K562 (cell line): ENCODE results near the gene OAT. TPM values are rescaled to one million over a fixed set of nuclear protein-coding genes. Genes with fewer than 3 reads are reported as not detected.

Experiments used
- ATAC-seq: fragments of 200-7000 bp; cut with Tn5 transposase; 3 replicates; pipeline ENCODE4 v1.9.1; 2020; ENCODE audit warnings: moderate library complexity
- BruUV-seq: library from RNA; stranded (reverse); fragments of 400-500 nt; replicated peaks from 2 replicates; lab custom pipeline; 2021; lab: Mats Ljungman, UMichigan
- CTCF ChIA-PET: fragments of 300-600 bp; formaldehyde crosslinking; extraction: SDS; loops from one replicate; lab custom pipeline; 2021; ENCODE audit warnings: low intra/inter-chr PET ratio; lab: Yijun Ruan, JAX
- POLR2A ChIA-PET: fragments of 300-600, 350-650 bp; sonication (Branson Sonifier 250); formaldehyde crosslinking; extraction: SDS; loops from one replicate; lab custom pipeline; 2021; ENCODE audit warnings: antibody characterized with exemption, inconsistent platforms; lab: Yijun Ruan, JAX
- DNase-seq, 4 experiments: peaks; one replicate each; pipeline versions ENCODE4 v3.0.0 to v3.0.0-alpha.2; 2011 to 2018; ENCODE audit warnings: low spot score in 3 of 4, mixed read lengths in 3 of 4; ENCODE audit errors: extremely low read depth in 1 of 4
- FAIRE-seq: peaks from 2 replicates; lab custom pipeline; 2011; peaks lifted over from hg19 to GRCh38; lab: Jason Lieb, UNC
- H2AFZ ChIP-seq: 2 replicates; pipeline ENCODE4 v1.6.0; 2011; ENCODE audit warnings: low read depth, low read length, control low read depth, inconsistent platforms
- H3K27ac ChIP-seq: fragments of 200-600 bp; 3 replicates; pipeline ENCODE4 v1.8.0; 2011; ENCODE audit warnings: low read depth, mild to moderate bottlenecking, control low read depth, inconsistent platforms, low read length, moderate library complexity, mixed read lengths; ENCODE audit errors: extremely low read depth
- H3K27me3 ChIP-seq, 2 experiments: fragments of 300-600 bp in 1 of 2; 2 replicates in 1 of 2; 3 replicates in 1 of 2; pipeline versions ENCODE4 v1.6.0 to v1.8.0; 2011; ENCODE audit warnings: inconsistent platforms in 2 of 2, low read length in 2 of 2, mild to moderate bottlenecking in 1 of 2, mixed read lengths in 1 of 2, moderate library complexity in 1 of 2; ENCODE audit not compliant: control insufficient read depth in 2 of 2, insufficient read depth in 2 of 2
- H3K36me3 ChIP-seq: fragments of 300-600 bp; 3 replicates; pipeline ENCODE4 v1.8.0; 2011; ENCODE audit warnings: mild to moderate bottlenecking, low read length, inconsistent platforms; ENCODE audit not compliant: control insufficient read depth, insufficient read depth
- H3K4me1 ChIP-seq, 2 experiments: fragments of 200-600 bp in 1 of 2; replicated peaks in 1 of 2; 2 replicates in 1 of 2; 3 replicates in 1 of 2; pipeline versions ENCODE4 v1.5.1 to v1.8.0; 2011; ENCODE audit warnings: inconsistent platforms in 2 of 2, low read length in 2 of 2, mild to moderate bottlenecking in 1 of 2, mixed read lengths in 1 of 2, moderate library complexity in 1 of 2; ENCODE audit not compliant: control insufficient read depth in 2 of 2, insufficient read depth in 2 of 2
- H3K4me2 ChIP-seq: 2 replicates; pipeline ENCODE4 v1.6.1; 2011; ENCODE audit warnings: low read length, control low read depth, inconsistent platforms, mixed read lengths; ENCODE audit not compliant: insufficient read depth
- H3K4me3 ChIP-seq: fragments of 200-600 bp; sonication (generic), shearing (Covaris generic); 2 replicates; pipeline ENCODE4 v1.5.1; 2016; ENCODE audit warnings: control low read depth, inconsistent platforms
- H3K79me2 ChIP-seq: fragments of 200-600 bp; 3 replicates; pipeline ENCODE4 v1.8.0; 2011; ENCODE audit warnings: low read length, inconsistent platforms; ENCODE audit not compliant: control insufficient read depth, insufficient read depth
- H3K9ac ChIP-seq, 2 experiments: 2 replicates each; pipeline versions ENCODE4 v1.6.0 to v1.6.1; 2011; ENCODE audit warnings: low read depth in 2 of 2, low read length in 2 of 2, control low read depth in 1 of 2, inconsistent platforms in 1 of 2, mild to moderate bottlenecking in 1 of 2, mixed read lengths in 1 of 2; ENCODE audit not compliant: insufficient read depth in 1 of 2
- H3K9me1 ChIP-seq: one replicate; pipeline ENCODE4 v1.6.0; 2011; ENCODE audit warnings: inconsistent platforms, mild to moderate bottlenecking, low read length, moderate library complexity; ENCODE audit not compliant: control insufficient read depth, insufficient read depth
- H3K9me3 ChIP-seq: replicated peaks from 2 replicates; pipeline ENCODE4 v1.5.1; 2011; ENCODE audit warnings: low read depth, low read length, inconsistent platforms; ENCODE audit not compliant: control insufficient read depth, insufficient read depth
- H4K20me1 ChIP-seq: replicated peaks from 2 replicates; pipeline ENCODE4 v1.6.1; 2011; ENCODE audit warnings: low read length, inconsistent platforms, mixed read lengths; ENCODE audit not compliant: control insufficient read depth, insufficient read depth
- CHD2 ChIP-seq: IDR thresholded peaks from 2 replicates; pipeline ENCODE4 v1.6.1; 2011; ENCODE audit warnings: low read depth, low read length
- COPS2 ChIP-seq: fragments of 450-650 bp; conservative IDR thresholded peaks from 2 replicates; pipeline ENCODE4 v1.6.1; 2016; ENCODE audit warnings: mild to moderate bottlenecking, moderate library complexity
- ETS2 ChIP-seq: IDR thresholded peaks from 2 replicates; pipeline ENCODE4 v1.6.1; 2016; ENCODE audit warnings: borderline replicate concordance, missing genetic modification characterization, mild to moderate bottlenecking, moderate library complexity, missing compliant biosample characterization; ENCODE audit not compliant: poor library complexity, severe bottlenecking
- MAFG ChIP-seq: fragments of 450-650 bp; conservative IDR thresholded peaks from 2 replicates; pipeline ENCODE4 v1.6.1; 2016; ENCODE audit warnings: missing genetic modification characterization, missing compliant biosample characterization
- MECOM ChIP-seq: fragments of 250-450 bp; sonication (Bioruptor Pico); IDR thresholded peaks from 2 replicates; pipeline ENCODE4 v1.8.0; 2022; ENCODE audit warnings: inconsistent platforms
- MTF1 ChIP-seq: fragments of 250-450 bp; sonication (Bioruptor Pico); IDR thresholded peaks from 2 replicates; pipeline ENCODE4 v1.9.0; 2021; ENCODE audit warnings: moderate library complexity, mild to moderate bottlenecking, inconsistent platforms, borderline replicate concordance
- SIN3B ChIP-seq: fragments of 450-650 bp; IDR thresholded peaks from 2 replicates; pipeline ENCODE4 v1.6.1; 2017; ENCODE audit warnings: low read depth, mild to moderate bottlenecking, moderate library complexity
- SMAD2 ChIP-seq: fragments of 150-350 bp; IDR thresholded peaks from 2 replicates; pipeline ENCODE4 v1.6.1; 2014; ENCODE audit warnings: low read depth, mild to moderate bottlenecking, low read length
- ZBTB17 ChIP-seq: fragments of 450-650 bp; formaldehyde crosslinking; IDR thresholded peaks from 2 replicates; pipeline ENCODE4 v1.4.0; 2020; ENCODE audit warnings: mild to moderate bottlenecking
- ZNF134 ChIP-seq: fragments of 250-450 bp; sonication (Bioruptor Pico); conservative IDR thresholded peaks from 2 replicates; pipeline ENCODE4 v1.4.0; 2020
- ZNF165 ChIP-seq: fragments of 250-450 bp; sonication (Bioruptor Pico); IDR thresholded peaks from 2 replicates; pipeline ENCODE4 v1.4.0; 2020; ENCODE audit warnings: borderline replicate concordance
- ZNF24 ChIP-seq: fragments of 450-650 bp; IDR thresholded peaks from 2 replicates; pipeline ENCODE4 v1.6.1; 2016
- WGBS: fragments of 100-300 bp; shearing (Covaris generic); methylation state at CpG from one replicate; pipeline ENCODE4 v1.1.6; 2016; ENCODE audit warnings: low coverage, mixed read lengths; ENCODE audit not compliant: insufficient coverage; ENCODE audit errors: missing lambda C conversion rate; 5-methylcytosine and 5-hydroxymethylcytosine counted together
- in situ Hi-C: fragments of 300-500 bp; cut with MboI; formaldehyde crosslinking; loops from 4 replicates; pipeline ENCODE4 v1.15.0; 2018; ENCODE audit warnings: inconsistent platforms, mixed read lengths
- intact Hi-C: fragments of 100-400 bp; cut with micrococcal nuclease; formaldehyde crosslinking; loops from 2 replicates; pipeline ENCODE4 v1.14.2; 2022
- polyA plus RNA-seq, 8 experiments: library from polyadenylated mRNA; depleted of rRNA in 4 of 8; stranded (reverse) in 5 of 8; unstranded in 3 of 8; fragments of >200 nt; fragmentation: Nextera tagmentation in 2 of 8; fragmentation: Illumina TruSeq in 1 of 8; extraction: Ambion mirVana in 2 of 8; extraction: Trizol in 1 of 8; gene quantifications; 2 replicates each; pipeline versions ENCODE4 v1.2.1 to v1.2.3, GENCODE V29; 2011 to 2014; ENCODE audit warnings: inconsistent platforms in 1 of 8, missing spikeins in 1 of 8
- total RNA-seq, 7 experiments: library from RNA; depleted of rRNA in 6 of 7; stranded (reverse); fragments of >200 nt in 6 of 7; fragmentation: Illumina TruSeq in 2 of 7; extraction: Trizol in 2 of 7; gene quantifications; 2 replicates each; pipeline versions ENCODE4 v1.2.1 to v1.2.3, GENCODE V29; 2011 to 2021; ENCODE audit warnings: low replicate concordance in 1 of 7
- TF ChIP-seq, protein P1 (sequence below): fragments of 200-600 bp; sonication (generic); IDR thresholded peaks from one replicate; pipeline ENCODE4 v1.6.1; 2012; ENCODE audit warnings: mild to moderate bottlenecking, low read depth, low read length, inconsistent platforms

Gene OAT
- total and polyA plus RNA-seq, 9 of the 15 experiments (the other 6 are each of a cell fraction or from before 2014, with no cell fraction given), result 100 to 312 (median 163) TPM

- in situ Hi-C loops (loop anchor here (25.0 kb wide), 1 partner anchor 788 kb away; no protein-coding TSS in a partner anchor), intact Hi-C loops (no loop called here)
- Histone ChIP-seq H3K27me3 (peaks cover under 1 to 78% of the 10 kb centered on the region in 2 experiments), H4K20me1 (no peaks in the 10 kb centered on the region; the same call in 1 of the 2 replicates), H3K4me3 (no peak overlapping the region), H3K36me3 (no peaks in the 10 kb centered on the region), H3K27ac (no peak overlapping the region), H3K9ac (no peak overlapping the region), H3K4me1 (no peaks in the 10 kb centered on the region), H3K4me2 (no peak overlapping the region), H3K79me2 (no peaks in the 10 kb centered on the region), H2AFZ (no peak overlapping the region), H3K9me3 (no peaks in the 10 kb centered on the region), H3K9me1 (no peaks in the 10 kb centered on the region)
- POLR2A ChIA-PET, result no interaction called here
- 3% methylated on average over 10 of the region's 11 CpGs for WGBS
- CTCF ChIA-PET, result no interaction called here
- DNase-seq, result no peak
- no peak for FAIRE-seq
- no peak for ATAC-seq
- BruUV-seq, result no TSS peak
- no peak for TF ChIP-seq CHD2
- TF ChIP-seq ZNF165 (CRISPR knock-in tag), result no peak
- no peak for TF ChIP-seq MECOM (CRISPR knock-in tag)
- no peak for TF ChIP-seq MAFG (tag)
- TF ChIP-seq SIN3B, result no peak
- no peak for TF ChIP-seq ETS2
- TF ChIP-seq MTF1 (CRISPR knock-in tag), result no peak
- no peak for TF ChIP-seq ZNF24
- TF ChIP-seq ZBTB17 (CRISPR knock-in tag), result no peak
- no peak for TF ChIP-seq COPS2
- TF ChIP-seq, protein P1, sequence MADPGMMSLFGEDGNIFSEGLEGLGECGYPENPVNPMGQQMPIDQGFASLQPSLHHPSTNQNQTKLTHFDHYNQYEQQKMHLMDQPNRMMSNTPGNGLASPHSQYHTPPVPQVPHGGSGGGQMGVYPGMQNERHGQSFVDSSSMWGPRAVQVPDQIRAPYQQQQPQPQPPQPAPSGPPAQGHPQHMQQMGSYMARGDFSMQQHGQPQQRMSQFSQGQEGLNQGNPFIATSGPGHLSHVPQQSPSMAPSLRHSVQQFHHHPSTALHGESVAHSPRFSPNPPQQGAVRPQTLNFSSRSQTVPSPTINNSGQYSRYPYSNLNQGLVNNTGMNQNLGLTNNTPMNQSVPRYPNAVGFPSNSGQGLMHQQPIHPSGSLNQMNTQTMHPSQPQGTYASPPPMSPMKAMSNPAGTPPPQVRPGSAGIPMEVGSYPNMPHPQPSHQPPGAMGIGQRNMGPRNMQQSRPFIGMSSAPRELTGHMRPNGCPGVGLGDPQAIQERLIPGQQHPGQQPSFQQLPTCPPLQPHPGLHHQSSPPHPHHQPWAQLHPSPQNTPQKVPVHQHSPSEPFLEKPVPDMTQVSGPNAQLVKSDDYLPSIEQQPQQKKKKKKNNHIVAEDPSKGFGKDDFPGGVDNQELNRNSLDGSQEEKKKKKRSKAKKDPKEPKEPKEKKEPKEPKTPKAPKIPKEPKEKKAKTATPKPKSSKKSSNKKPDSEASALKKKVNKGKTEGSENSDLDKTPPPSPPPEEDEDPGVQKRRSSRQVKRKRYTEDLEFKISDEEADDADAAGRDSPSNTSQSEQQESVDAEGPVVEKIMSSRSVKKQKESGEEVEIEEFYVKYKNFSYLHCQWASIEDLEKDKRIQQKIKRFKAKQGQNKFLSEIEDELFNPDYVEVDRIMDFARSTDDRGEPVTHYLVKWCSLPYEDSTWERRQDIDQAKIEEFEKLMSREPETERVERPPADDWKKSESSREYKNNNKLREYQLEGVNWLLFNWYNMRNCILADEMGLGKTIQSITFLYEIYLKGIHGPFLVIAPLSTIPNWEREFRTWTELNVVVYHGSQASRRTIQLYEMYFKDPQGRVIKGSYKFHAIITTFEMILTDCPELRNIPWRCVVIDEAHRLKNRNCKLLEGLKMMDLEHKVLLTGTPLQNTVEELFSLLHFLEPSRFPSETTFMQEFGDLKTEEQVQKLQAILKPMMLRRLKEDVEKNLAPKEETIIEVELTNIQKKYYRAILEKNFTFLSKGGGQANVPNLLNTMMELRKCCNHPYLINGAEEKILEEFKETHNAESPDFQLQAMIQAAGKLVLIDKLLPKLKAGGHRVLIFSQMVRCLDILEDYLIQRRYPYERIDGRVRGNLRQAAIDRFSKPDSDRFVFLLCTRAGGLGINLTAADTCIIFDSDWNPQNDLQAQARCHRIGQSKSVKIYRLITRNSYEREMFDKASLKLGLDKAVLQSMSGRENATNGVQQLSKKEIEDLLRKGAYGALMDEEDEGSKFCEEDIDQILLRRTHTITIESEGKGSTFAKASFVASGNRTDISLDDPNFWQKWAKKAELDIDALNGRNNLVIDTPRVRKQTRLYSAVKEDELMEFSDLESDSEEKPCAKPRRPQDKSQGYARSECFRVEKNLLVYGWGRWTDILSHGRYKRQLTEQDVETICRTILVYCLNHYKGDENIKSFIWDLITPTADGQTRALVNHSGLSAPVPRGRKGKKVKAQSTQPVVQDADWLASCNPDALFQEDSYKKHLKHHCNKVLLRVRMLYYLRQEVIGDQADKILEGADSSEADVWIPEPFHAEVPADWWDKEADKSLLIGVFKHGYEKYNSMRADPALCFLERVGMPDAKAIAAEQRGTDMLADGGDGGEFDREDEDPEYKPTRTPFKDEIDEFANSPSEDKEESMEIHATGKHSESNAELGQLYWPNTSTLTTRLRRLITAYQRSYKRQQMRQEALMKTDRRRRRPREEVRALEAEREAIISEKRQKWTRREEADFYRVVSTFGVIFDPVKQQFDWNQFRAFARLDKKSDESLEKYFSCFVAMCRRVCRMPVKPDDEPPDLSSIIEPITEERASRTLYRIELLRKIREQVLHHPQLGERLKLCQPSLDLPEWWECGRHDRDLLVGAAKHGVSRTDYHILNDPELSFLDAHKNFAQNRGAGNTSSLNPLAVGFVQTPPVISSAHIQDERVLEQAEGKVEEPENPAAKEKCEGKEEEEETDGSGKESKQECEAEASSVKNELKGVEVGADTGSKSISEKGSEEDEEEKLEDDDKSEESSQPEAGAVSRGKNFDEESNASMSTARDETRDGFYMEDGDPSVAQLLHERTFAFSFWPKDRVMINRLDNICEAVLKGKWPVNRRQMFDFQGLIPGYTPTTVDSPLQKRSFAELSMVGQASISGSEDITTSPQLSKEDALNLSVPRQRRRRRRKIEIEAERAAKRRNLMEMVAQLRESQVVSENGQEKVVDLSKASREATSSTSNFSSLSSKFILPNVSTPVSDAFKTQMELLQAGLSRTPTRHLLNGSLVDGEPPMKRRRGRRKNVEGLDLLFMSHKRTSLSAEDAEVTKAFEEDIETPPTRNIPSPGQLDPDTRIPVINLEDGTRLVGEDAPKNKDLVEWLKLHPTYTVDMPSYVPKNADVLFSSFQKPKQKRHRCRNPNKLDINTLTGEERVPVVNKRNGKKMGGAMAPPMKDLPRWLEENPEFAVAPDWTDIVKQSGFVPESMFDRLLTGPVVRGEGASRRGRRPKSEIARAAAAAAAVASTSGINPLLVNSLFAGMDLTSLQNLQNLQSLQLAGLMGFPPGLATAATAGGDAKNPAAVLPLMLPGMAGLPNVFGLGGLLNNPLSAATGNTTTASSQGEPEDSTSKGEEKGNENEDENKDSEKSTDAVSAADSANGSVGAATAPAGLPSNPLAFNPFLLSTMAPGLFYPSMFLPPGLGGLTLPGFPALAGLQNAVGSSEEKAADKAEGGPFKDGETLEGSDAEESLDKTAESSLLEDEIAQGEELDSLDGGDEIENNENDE, result no peak
- TF ChIP-seq ZNF134 (CRISPR knock-in tag), result no peak
- no peak for TF ChIP-seq SMAD2
Observed at GRCh38 chr10:124375691-124376090, 43.0 kb downstream of the OAT start.
